Activated naive CD4-positive, alpha-beta T cell treated with anti-CD3 and anti-CD28 coated beads, Interleukin-2, amount 10 ng/mL, durations not matched to agents 5 hours and 36 hours (primary cell): ENCODE measurements around the gene CCDC116. TPM values are rescaled to one million over a fixed set of nuclear protein-coding genes. Genes with fewer than 3 reads are reported as not detected.

Source experiments
- microRNA-seq: library from miRNA; unstranded; fragments of <30 nt; microRNA quantifications from one replicate; pipeline ENCODE4 v1.2.0, GENCODE V29; 2022; ENCODE audit warnings: borderline microRNAs expressed, borderline replicate concordance
- total RNA-seq, 2 experiments: library from RNA; stranded (reverse); gene quantifications; one replicate each; pipeline ENCODE4 v1.2.3, GENCODE V29; 2021

Gene CCDC116
- total RNA-seq, result under 1 TPM; 0.26 to 0.78 TPM

GRCh38 chr22:21632237-21632895 is at the start of gene CCDC116:
TSS of gene CCDC116 (plus strand) at chr22:21632760. CDS start at chr22:21633182, 422 bp downstream.

DNA sequence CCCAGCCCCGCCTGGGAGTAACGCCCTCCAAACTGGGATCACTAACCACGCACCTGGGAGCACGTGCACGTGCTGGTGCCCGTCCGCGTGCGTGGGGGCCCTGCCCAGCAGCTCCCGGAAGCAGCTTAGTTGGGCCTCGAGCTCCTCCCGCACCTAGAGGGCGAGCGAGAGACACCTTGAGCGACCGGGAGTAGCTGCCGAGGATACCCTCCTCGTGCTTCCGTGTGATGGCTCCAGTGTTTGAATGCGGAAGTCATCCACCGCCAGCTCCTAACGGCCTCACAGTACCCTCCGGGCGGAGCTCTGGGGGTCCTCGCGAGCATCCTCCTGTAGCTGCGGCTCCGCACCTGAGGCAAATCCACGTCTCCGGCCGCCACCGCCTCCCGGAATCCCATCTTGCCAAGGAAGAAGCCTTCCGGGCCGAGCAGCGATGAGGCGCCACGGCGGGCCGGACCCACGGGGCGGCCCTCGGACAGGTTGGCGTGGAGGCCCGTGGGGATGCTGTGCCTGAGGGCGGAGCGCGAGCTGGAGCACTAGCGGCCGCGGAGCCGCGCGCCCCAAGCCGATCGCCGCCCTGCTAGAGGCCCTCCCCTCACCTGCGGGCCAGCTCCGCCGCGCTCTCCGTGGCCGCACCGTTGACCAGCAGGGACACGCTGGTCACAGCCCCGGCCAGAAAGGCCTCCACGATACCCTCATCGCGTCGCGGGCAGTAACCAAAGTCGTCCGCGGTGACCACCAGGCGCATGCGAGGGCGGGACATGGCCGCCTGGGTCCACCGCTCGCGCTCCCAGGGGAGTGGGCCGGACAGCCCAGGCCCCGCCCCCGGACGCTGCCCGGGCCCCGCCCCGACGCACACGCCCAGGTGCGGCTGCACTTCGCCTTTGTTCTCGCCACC is 3.1 kb upstream of the CCDC116 start, which contains the start of gene YDJC:
Gene YDJC, minus strand, starts transcription at position 768 of the 895 bp plus-strand sequence. Its CDS starts 8 bp downstream, at position 760.

GRCh38 chr22:21641789-21642583 is 9.4 kb downstream of the CCDC116 start, which contains the start of gene SDF2L1:
TSS of gene SDF2L1 (plus strand) at chr22:21642302. CDS start at chr22:21642337, 35 bp downstream.

Small RNA genes within 50 kb of the gene (microRNA-seq; reads per million reads assigned to microRNA genes)
- gene MIR130B (1,101 reads per million, percentile 88 among the genes with 10 or more reads in this experiment), gene MIR301B (1.3 reads per million)

Other genes with a start within 250 kb of the CCDC116 start
- under 1 TPM; 0.73 to 0.87 TPM for gene RIMBP3B, start 249.0 kb upstream of the CCDC116 start, total RNA-seq
- gene HIC2, start 215.4 kb upstream of the CCDC116 start, total RNA-seq, result 1 to 10 TPM; 5.4 to 5.7 TPM
- 1 to 10 TPM; 2.2 to 2.3 TPM for gene TMEM191C, start 165.4 kb upstream of the CCDC116 start, total RNA-seq
- gene RIMBP3C, start 81.3 kb upstream of the CCDC116 start, total RNA-seq, result 1 to 10 TPM in 1 of 2 experiments, under 1 TPM in 1; 0.89 to 1.1 TPM
- 10 to 100 TPM; 53.5 to 54.2 TPM for gene UBE2L3, start 65.0 kb upstream of the CCDC116 start, total RNA-seq
- gene YDJC, start 2.7 kb upstream of the CCDC116 start, total RNA-seq, result 10 to 100 TPM; 39.9 to 40.0 TPM
- gene SDF2L1, start 9.5 kb downstream of the CCDC116 start, total RNA-seq, result 10 to 100 TPM; 47.6 to 48.7 TPM
- 10 to 100 TPM; 70.4 to 70.9 TPM for gene PPIL2, start 33.3 kb downstream of the CCDC116 start, total RNA-seq
- gene YPEL1, start 103.0 kb downstream of the CCDC116 start, total RNA-seq, result 10 to 100 TPM; 13.0 to 13.8 TPM
- 100 to 1,000 TPM; 102 to 105 TPM for gene MAPK1, start 234.9 kb downstream of the CCDC116 start, total RNA-seq